ENCODE data around the gene CRYBB3.

Gene CRYBB3

DNA sequence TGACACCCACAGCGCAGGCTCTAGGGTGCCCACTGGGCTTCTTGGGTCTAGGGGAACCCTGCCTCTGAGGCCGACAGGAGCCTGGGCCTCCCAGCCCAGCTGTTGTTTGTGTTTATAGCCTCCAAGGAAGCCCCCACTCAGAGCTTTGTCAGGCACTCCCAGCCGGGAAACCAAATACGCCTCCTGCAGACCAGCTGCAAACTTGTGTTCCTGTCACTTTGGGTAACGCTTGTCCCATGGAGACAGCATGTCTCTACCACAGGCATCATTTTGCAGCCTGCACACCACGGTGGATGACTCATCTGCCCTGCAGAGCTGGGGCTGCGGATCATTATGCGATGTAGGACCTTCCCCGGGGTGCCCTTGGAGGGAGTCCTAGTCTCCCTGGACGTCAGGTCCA lies 40.6 kb upstream of the CRYBB3 start:
- TF ChIP-seq USF1 (IDR thresholded peaks at IDR 0.05), result no peak
- no peak for TF ChIP-seq EGR1 (IDR thresholded peaks at IDR 0.05)
- TF ChIP-seq EP300 (IDR thresholded peaks at IDR 0.05; ENCODE audit: borderline replicate concordance), result no peak
- no peak for TF ChIP-seq FOXM1 (IDR thresholded peaks at IDR 0.05; ENCODE audit: borderline replicate concordance, low read depth)
- no peak for TF ChIP-seq TCF12 (IDR thresholded peaks at IDR 0.05; ENCODE audit: low read depth)
- TF ChIP-seq CEBPB (IDR thresholded peaks at IDR 0.05), result no peak
- no peak for TF ChIP-seq YY1 (IDR thresholded peaks at IDR 0.05; ENCODE audit: low read depth)
- TF ChIP-seq CREB1 (IDR thresholded peaks at IDR 0.05; ENCODE audit: low read depth), result no peak
- TF ChIP-seq RAD21 (IDR thresholded peaks at IDR 0.05; ENCODE audit: low read depth), result no peak
- TF ChIP-seq NFIC (IDR thresholded peaks at IDR 0.05), result no peak
- no peak for TF ChIP-seq ZBTB7A (IDR thresholded peaks at IDR 0.05; ENCODE audit: low read depth)
- no peak for TF ChIP-seq TEAD4 (IDR thresholded peaks at IDR 0.05)
- TF ChIP-seq, protein P1, sequence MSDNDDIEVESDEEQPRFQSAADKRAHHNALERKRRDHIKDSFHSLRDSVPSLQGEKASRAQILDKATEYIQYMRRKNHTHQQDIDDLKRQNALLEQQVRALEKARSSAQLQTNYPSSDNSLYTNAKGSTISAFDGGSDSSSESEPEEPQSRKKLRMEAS (IDR thresholded peaks at IDR 0.05), result no peak
- TF ChIP-seq TAF1 (IDR thresholded peaks at IDR 0.05; ENCODE audit: low read depth), result no peak
- no peak for TF ChIP-seq REST (IDR thresholded peaks at IDR 0.05; ENCODE audit: low read depth)

DNA sequence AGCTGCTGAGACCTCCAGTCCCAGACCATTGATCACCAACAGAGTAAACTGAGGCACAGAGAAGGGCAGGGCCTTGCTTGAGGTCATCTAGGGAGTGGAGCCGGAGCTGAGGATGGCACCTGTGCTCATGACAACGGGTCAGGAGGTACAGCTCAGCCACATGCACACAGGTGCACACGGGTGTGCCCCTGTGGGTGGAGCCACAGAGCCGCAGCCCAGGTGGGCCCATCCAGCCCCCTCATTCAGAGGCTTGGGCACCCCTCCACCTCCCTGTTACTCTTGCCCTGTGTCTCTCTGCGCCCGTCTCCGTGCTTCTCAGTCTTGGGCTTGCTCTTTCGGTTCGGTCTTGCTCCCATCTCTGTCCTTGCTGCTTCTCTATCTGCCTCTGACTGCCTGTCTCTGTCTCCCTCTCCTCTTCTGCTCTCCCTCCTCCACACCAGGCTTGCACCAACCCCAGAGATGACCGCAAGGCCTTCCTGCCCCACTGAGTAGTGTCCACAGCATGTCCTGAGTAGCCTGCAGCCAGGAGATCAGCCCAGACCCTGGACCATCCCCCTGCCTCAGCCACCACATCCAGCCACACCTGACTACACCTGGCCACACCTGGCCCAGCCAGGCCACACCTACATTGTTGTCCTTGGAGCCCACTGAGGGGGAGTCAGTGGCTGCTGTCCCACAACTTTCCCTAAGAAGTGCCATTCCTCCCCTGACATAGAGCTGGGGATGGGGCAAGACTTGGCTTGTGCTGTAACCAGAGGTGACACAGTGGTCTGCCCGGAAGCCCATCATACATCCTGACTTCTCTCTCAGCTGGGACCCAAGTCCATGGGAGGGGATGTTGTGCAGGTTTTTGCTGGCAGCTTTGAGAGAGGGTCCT lies 39.3 kb upstream of the CRYBB3 start:
- TF ChIP-seq CEBPB (IDR thresholded peaks at IDR 0.05) (no peak), YY1 (IDR thresholded peaks at IDR 0.05; ENCODE audit: low read depth) (no peak), NFIC (IDR thresholded peaks at IDR 0.05) (no peak), USF1 (IDR thresholded peaks at IDR 0.05) (no peak), TEAD4 (IDR thresholded peaks at IDR 0.05) (no peak), FOXM1 (IDR thresholded peaks at IDR 0.05; ENCODE audit: borderline replicate concordance, low read depth) (no peak), ZBTB7A (IDR thresholded peaks at IDR 0.05; ENCODE audit: low read depth) (no peak), TCF12 (IDR thresholded peaks at IDR 0.05; ENCODE audit: low read depth) (no peak), EGR1 (IDR thresholded peaks at IDR 0.05) (no peak), CREB1 (IDR thresholded peaks at IDR 0.05; ENCODE audit: low read depth) (no peak), EP300 (IDR thresholded peaks at IDR 0.05; ENCODE audit: borderline replicate concordance) (no peak), TAF1 (IDR thresholded peaks at IDR 0.05; ENCODE audit: low read depth) (no peak), RAD21 (IDR thresholded peaks at IDR 0.05; ENCODE audit: low read depth) (no peak), REST (IDR thresholded peaks at IDR 0.05; ENCODE audit: low read depth) (no peak)
- TF ChIP-seq, protein P1 (IDR thresholded peaks at IDR 0.05), result no peak

GRCh38 chr22:25161017-25161915 lies 38.4 kb upstream of the CRYBB3 start:
- TF ChIP-seq RAD21 (IDR thresholded peaks at IDR 0.05; ENCODE audit: low read depth) (no peak), EP300 (IDR thresholded peaks at IDR 0.05; ENCODE audit: borderline replicate concordance) (no peak), USF1 (IDR thresholded peaks at IDR 0.05) (no peak), YY1 (IDR thresholded peaks at IDR 0.05; ENCODE audit: low read depth) (no peak), TAF1 (IDR thresholded peaks at IDR 0.05; ENCODE audit: low read depth) (no peak), REST (IDR thresholded peaks at IDR 0.05; ENCODE audit: low read depth) (no peak), EGR1 (IDR thresholded peaks at IDR 0.05) (no peak)

All from Ishikawa (cell line).